ENCODE measurements around the gene GFRAL.

Gene GFRAL

DNA sequence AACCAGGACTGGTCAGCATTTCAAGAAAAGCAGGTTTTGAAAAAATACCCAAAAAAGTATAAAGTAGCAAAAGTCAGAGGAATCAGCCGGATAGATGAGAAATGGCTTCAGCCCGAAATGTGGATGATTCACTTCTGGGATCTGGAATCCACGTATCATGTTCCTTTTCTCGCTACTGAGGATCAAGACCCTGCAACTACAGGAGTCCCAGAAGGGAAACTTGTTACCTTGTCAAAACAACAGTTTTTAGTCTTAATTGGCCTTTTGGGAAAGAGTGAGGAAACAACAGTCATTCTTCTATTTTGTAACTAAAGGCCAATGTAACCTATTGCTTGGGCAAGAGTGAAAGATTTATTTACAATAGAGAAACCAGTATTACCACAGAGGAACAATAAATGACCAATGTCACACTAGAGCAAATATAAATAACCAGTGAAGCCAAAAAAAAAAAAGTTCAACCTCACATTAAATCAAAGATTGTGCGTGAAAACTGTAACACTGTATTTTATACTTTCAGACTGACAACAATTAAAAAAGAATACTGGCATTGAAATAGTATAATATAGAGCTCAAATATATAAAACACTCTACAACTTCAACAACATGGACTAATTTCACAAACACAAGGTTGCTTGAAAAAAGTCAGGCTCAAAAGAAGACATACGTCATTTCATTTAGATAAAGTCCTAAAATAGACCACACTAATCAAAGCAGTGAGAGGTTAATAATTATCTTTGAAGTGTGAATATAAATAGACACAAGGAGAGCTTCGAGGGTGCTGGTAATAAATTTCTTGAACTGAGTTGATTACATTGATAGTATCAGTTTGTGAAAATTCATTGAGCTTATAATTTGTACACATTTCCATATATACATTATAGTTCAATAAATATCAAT is 116.2 kb downstream of the GFRAL start:
- Histone ChIP-seq H3K27ac (ENCODE audit: poor library complexity, severe bottlenecking) (no peak overlapping the region), H3K4me3 (ENCODE audit: severe bottlenecking) (no peak overlapping the region), H3K36me3 (ENCODE audit: low read depth) (no peaks in the 10 kb centered on the region), H3K27me3 (ENCODE audit: insufficient read depth, poor library complexity, severe bottlenecking) (peaks cover 10% of the 10 kb centered on the region), H3K4me1 (ENCODE audit: insufficient read depth, poor library complexity, severe bottlenecking) (no peaks in the 10 kb centered on the region), H3K9me3 (ENCODE audit: severe bottlenecking) (no peaks in the 10 kb centered on the region)
- TF ChIP-seq, protein P1, sequence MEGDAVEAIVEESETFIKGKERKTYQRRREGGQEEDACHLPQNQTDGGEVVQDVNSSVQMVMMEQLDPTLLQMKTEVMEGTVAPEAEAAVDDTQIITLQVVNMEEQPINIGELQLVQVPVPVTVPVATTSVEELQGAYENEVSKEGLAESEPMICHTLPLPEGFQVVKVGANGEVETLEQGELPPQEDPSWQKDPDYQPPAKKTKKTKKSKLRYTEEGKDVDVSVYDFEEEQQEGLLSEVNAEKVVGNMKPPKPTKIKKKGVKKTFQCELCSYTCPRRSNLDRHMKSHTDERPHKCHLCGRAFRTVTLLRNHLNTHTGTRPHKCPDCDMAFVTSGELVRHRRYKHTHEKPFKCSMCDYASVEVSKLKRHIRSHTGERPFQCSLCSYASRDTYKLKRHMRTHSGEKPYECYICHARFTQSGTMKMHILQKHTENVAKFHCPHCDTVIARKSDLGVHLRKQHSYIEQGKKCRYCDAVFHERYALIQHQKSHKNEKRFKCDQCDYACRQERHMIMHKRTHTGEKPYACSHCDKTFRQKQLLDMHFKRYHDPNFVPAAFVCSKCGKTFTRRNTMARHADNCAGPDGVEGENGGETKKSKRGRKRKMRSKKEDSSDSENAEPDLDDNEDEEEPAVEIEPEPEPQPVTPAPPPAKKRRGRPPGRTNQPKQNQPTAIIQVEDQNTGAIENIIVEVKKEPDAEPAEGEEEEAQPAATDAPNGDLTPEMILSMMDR (IDR thresholded peaks at IDR 0.05; ENCODE audit: poor library complexity, severe bottlenecking): no peak
- no peak for ATAC-seq (ENCODE audit: low read depth)
- DNase-seq (ENCODE audit: low spot score): no peak

- Histone ChIP-seq H3K27me3 (ENCODE audit: insufficient read depth, poor library complexity, severe bottlenecking) (peaks cover 5% of the 10 kb centered on the region), H3K4me1 (ENCODE audit: insufficient read depth, poor library complexity, severe bottlenecking) (no peaks in the 10 kb centered on the region), H3K27ac (ENCODE audit: poor library complexity, severe bottlenecking) (no peak overlapping the region), H3K4me3 (ENCODE audit: severe bottlenecking) (no peak overlapping the region), H3K36me3 (ENCODE audit: low read depth) (no peaks in the 10 kb centered on the region), H3K9me3 (ENCODE audit: severe bottlenecking) (no peaks in the 10 kb centered on the region)
- ATAC-seq (ENCODE audit: low read depth): no peak
- no peak for DNase-seq (ENCODE audit: low spot score)
- TF ChIP-seq, protein P1 (IDR thresholded peaks at IDR 0.05; ENCODE audit: poor library complexity, severe bottlenecking): peak; percentile 85
These were observed 118.5 kb downstream of the GFRAL start for GRCh38 chr6:55445648-55446204.

DNA sequence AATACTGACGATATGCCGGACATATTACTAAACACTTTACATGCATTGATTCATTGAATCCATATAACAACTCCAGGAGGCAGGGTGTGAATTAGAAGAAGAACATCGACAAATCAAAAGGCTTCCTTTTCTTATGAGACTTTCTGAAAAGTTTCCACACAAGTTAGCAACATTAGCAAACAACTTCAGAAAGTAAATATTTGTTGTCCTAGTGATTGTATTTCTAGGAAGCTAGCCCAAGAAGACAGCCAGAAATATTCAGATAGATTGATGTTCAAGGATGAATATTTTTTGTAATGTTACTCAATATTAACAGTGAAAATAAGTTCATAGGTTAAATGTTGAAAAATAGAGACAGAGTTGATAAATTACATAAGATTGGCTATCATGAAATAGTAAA is 120.6 kb downstream of the GFRAL start:
- no peak overlapping the region for H3K27ac ChIP-seq (ENCODE audit: poor library complexity, severe bottlenecking)
- no peaks in the 10 kb centered on the region for H3K9me3 ChIP-seq (ENCODE audit: severe bottlenecking)
- DNase-seq (ENCODE audit: low spot score) (no peak), ATAC-seq (ENCODE audit: low read depth) (no peak)
- no peaks in the 10 kb centered on the region for H3K4me1 ChIP-seq (ENCODE audit: insufficient read depth, poor library complexity, severe bottlenecking)
- H3K36me3 ChIP-seq (ENCODE audit: low read depth): no peaks in the 10 kb centered on the region
- H3K27me3 ChIP-seq (ENCODE audit: insufficient read depth, poor library complexity, severe bottlenecking): no peaks in the 10 kb centered on the region
- TF ChIP-seq, protein P1 (IDR thresholded peaks at IDR 0.05; ENCODE audit: poor library complexity, severe bottlenecking): no peak
- H3K4me3 ChIP-seq (ENCODE audit: severe bottlenecking): no peak overlapping the region

DNA sequence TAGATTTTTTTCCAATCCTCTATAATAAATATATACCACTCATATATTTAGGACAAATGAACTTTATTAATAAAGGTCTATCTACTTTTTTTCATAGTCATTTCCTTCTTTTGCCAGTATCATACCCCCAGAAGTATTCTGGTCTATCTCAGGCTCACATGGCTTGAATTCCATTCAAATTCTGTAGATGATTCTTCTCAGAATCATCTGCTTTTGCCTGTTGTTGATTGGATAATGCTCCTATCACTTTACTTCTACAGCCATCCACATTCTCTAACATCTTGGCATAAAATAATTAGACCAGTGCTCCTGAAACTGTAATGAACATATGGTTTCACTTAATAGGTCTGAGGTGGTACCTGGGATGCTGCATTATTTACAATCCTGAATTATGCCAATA is 121.2 kb downstream of the GFRAL start:
- Histone ChIP-seq H3K4me1 (ENCODE audit: insufficient read depth, poor library complexity, severe bottlenecking) (no peaks in the 10 kb centered on the region), H3K27ac (ENCODE audit: poor library complexity, severe bottlenecking) (no peak overlapping the region), H3K9me3 (ENCODE audit: severe bottlenecking) (no peaks in the 10 kb centered on the region), H3K36me3 (ENCODE audit: low read depth) (no peaks in the 10 kb centered on the region), H3K4me3 (ENCODE audit: severe bottlenecking) (no peak overlapping the region), H3K27me3 (ENCODE audit: insufficient read depth, poor library complexity, severe bottlenecking) (no peaks in the 10 kb centered on the region)
- DNase-seq (ENCODE audit: low spot score): no peak
- ATAC-seq (ENCODE audit: low read depth): no peak
- TF ChIP-seq, protein P1 (IDR thresholded peaks at IDR 0.05; ENCODE audit: poor library complexity, severe bottlenecking): no peak

DNA sequence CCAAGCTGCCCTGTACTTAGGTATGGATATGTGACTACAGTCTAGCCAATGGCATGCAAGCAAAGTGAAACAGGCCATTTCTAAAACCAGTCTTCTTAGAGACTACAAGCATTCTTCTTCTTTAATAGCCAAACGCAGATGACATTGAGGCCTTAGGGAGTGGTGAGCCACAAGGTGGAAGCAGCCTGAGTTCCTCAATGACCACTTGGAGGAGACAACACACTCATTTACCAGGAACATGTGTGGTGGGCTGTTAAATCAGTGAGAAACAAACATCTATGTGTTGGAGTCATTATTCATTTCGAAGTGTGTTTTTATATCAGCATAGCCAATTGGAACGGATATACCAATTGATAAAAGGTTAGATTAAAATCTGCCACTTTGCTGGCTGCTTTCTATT is 122.0 kb downstream of the GFRAL start:
- H3K27me3 ChIP-seq (ENCODE audit: insufficient read depth, poor library complexity, severe bottlenecking): no peaks in the 10 kb centered on the region
- H3K27ac ChIP-seq (ENCODE audit: poor library complexity, severe bottlenecking): no peak overlapping the region
- ATAC-seq (ENCODE audit: low read depth) (peak; percentile 42; the same call in 1 of the 3 replicates), DNase-seq (ENCODE audit: low spot score) (no peak)
- no peak overlapping the region for H3K4me3 ChIP-seq (ENCODE audit: severe bottlenecking)
- TF ChIP-seq, protein P1 (IDR thresholded peaks at IDR 0.05; ENCODE audit: poor library complexity, severe bottlenecking): peak; percentile 38
- no peaks in the 10 kb centered on the region for H3K9me3 ChIP-seq (ENCODE audit: severe bottlenecking)
- no peaks in the 10 kb centered on the region for H3K4me1 ChIP-seq (ENCODE audit: insufficient read depth, poor library complexity, severe bottlenecking)
- H3K36me3 ChIP-seq (ENCODE audit: low read depth): no peaks in the 10 kb centered on the region
